Neural cell (in vitro differentiated cells): Measurements from ENCODE around the gene PTCD1. TPM values are rescaled to one million over a fixed set of nuclear protein-coding genes. Genes with fewer than 3 reads are reported as not detected.

ENCODE experiments used
- H2AFZ ChIP-seq: fragments of 200-600, 300-800 bp; sonication (generic), shearing (Covaris generic); 2 replicates; pipeline ENCODE4 v1.6.0; 2014; ENCODE audit warnings: low read depth, mild to moderate bottlenecking, antibody characterized with exemption, low read length, moderate library complexity
- H3F3A ChIP-seq: fragments of 200-600 bp; shearing (Covaris generic); 2 replicates; pipeline ENCODE4 v1.6.1; 2016; ENCODE audit warnings: mild to moderate bottlenecking, moderate library complexity, mixed read lengths, antibody characterized with exemption, low read length; ENCODE audit not compliant: insufficient read depth, poor library complexity, severe bottlenecking
- H3K27ac ChIP-seq: fragments of 200-600, 300-800 bp; sonication (generic), shearing (Covaris generic); 2 replicates; pipeline ENCODE4 v1.5.1; 2014; ENCODE audit warnings: mild to moderate bottlenecking, low read length, moderate library complexity
- H3K27me3 ChIP-seq: fragments of 300-800, 200-600 bp; sonication (generic), shearing (Covaris generic); 2 replicates; pipeline ENCODE4 v1.6.0; 2014; ENCODE audit warnings: mild to moderate bottlenecking, low read depth, low read length, moderate library complexity; ENCODE audit not compliant: insufficient read depth
- H3K36me3 ChIP-seq: fragments of 300-800, 200-600 bp; sonication (generic), shearing (Covaris generic); 2 replicates; pipeline ENCODE4 v1.5.1; 2014; ENCODE audit warnings: mild to moderate bottlenecking, antibody characterized with exemption, low read length, moderate library complexity; ENCODE audit not compliant: insufficient read depth
- H3K4me2 ChIP-seq: fragments of 300-800, 200-600 bp; sonication (generic), shearing (Covaris generic); 2 replicates; pipeline ENCODE4 v1.6.0; 2014; ENCODE audit warnings: mild to moderate bottlenecking, low read length
- H3K4me3 ChIP-seq: fragments of 300-800, 200-600 bp; sonication (generic), shearing (Covaris generic); 2 replicates; pipeline ENCODE4 v1.5.1; 2014; ENCODE audit warnings: mild to moderate bottlenecking, low read length, moderate library complexity
- H3K79me2 ChIP-seq: fragments of 200-600 bp; shearing (Covaris generic); replicated peaks from 2 replicates; pipeline ENCODE4 v1.6.0; 2014; ENCODE audit warnings: mild to moderate bottlenecking, low read length, moderate library complexity; ENCODE audit not compliant: insufficient read depth
- H3K9ac ChIP-seq: fragments of 300-800, 200-600 bp; sonication (generic), shearing (Covaris generic); 2 replicates; pipeline ENCODE4 v1.6.1; 2016; ENCODE audit warnings: mild to moderate bottlenecking, low read length, mixed read lengths
- H3K9me2 ChIP-seq: fragments of 200-600 bp; shearing (Covaris generic); 2 replicates; pipeline ENCODE4 v1.6.1; 2016; ENCODE audit warnings: mild to moderate bottlenecking, low read length, mixed read lengths; ENCODE audit not compliant: insufficient read depth
- H3K9me3 ChIP-seq: fragments of 200-600, 300-800 bp; sonication (generic), shearing (Covaris generic); 2 replicates; pipeline ENCODE4 v1.6.1; 2016; ENCODE audit warnings: mild to moderate bottlenecking, mixed run types, low read length, moderate library complexity, mixed read lengths
- H4K20me1 ChIP-seq: fragments of 200-600 bp; shearing (Covaris generic); 2 replicates; pipeline ENCODE4 v1.6.1; 2016; ENCODE audit warnings: mild to moderate bottlenecking, mixed run types; ENCODE audit not compliant: insufficient read depth
- EP300 ChIP-seq: fragments of 450-650 bp; conservative IDR thresholded peaks from 2 replicates; pipeline ENCODE4 v1.6.1; 2014; ENCODE audit warnings: antibody characterized with exemption, mild to moderate bottlenecking, moderate library complexity; ENCODE audit not compliant: poor library complexity, severe bottlenecking
- EZH2 ChIP-seq: fragments of 200-600, 300-800 bp; shearing (Covaris generic), sonication (generic); IDR thresholded peaks from 2 replicates; pipeline ENCODE4 v1.6.1; 2014; ENCODE audit warnings: antibody characterized with exemption, low read length, borderline replicate concordance, mild to moderate bottlenecking; ENCODE audit not compliant: insufficient read depth, poor library complexity, severe bottlenecking
- MXI1 ChIP-seq: fragments of 450-650 bp; conservative IDR thresholded peaks from 2 replicates; pipeline ENCODE4 v1.6.1; 2014; ENCODE audit warnings: antibody characterized with exemption, mild to moderate bottlenecking; ENCODE audit not compliant: poor library complexity, severe bottlenecking
- POLR2AphosphoS5 ChIP-seq: IDR thresholded peaks from 2 replicates; pipeline ENCODE4 v1.6.1; 2012
- RAD21 ChIP-seq: fragments of 450-650 bp; conservative IDR thresholded peaks from 2 replicates; pipeline ENCODE4 v1.6.1; 2014; ENCODE audit warnings: antibody characterized with exemption, mild to moderate bottlenecking, moderate library complexity
- SMC3 ChIP-seq: fragments of 450-650 bp; conservative IDR thresholded peaks from 2 replicates; pipeline ENCODE4 v1.6.1; 2014; ENCODE audit warnings: antibody characterized with exemption, mild to moderate bottlenecking, moderate library complexity; ENCODE audit not compliant: poor library complexity
- TAF1 ChIP-seq: IDR thresholded peaks from 2 replicates; pipeline ENCODE4 v1.6.1; 2012; ENCODE audit warnings: low read depth
- polyA plus RNA-seq: library from polyadenylated mRNA; depleted of rRNA; stranded (reverse); fragments of >200 nt; gene quantifications from 2 replicates; pipeline ENCODE4 v1.2.3, GENCODE V29; 2014
- TF ChIP-seq, protein P1 (sequence below): fragments of 450-650 bp; IDR thresholded peaks from 2 replicates; pipeline ENCODE4 v1.5.1; 2014; ENCODE audit warnings: antibody characterized with exemption, mild to moderate bottlenecking, moderate library complexity; ENCODE audit not compliant: poor library complexity, severe bottlenecking
- TF ChIP-seq, protein P2 (sequence below): IDR thresholded peaks from 2 replicates; pipeline ENCODE4 v1.6.1; 2012; ENCODE audit warnings: borderline replicate concordance

Gene PTCD1
- polyA plus RNA-seq, 1 donor from 2014 or later: 4.0 TPM

DNA sequence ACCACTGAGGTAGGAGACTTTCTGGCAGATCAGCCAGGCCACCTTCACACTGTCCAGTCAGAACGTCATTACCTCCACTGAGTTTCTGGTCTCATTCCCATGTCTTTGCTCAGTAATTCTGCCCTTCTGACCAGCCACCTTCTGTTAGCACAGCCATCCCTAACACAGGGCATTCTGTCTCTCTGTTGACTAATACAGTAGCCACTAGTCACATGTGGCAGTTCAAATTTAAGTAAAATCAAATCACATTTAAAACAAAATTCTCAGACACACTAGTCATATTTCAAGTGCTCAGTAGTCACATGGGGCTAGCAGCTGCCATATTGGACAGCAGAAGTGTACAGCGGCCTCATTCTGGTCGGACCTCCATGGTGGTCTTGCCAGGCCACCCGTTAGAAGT, 7.5 kb upstream of the PTCD1 start:
- no peaks in the 10 kb centered on the region for H3K9me3 ChIP-seq
- no peak overlapping the region for H3K4me2 ChIP-seq
- H3K36me3 ChIP-seq: no peaks in the 10 kb centered on the region
- no peak overlapping the region for H2AFZ ChIP-seq
- H3F3A ChIP-seq: no peaks in the 10 kb centered on the region
- H3K27me3 ChIP-seq: no peaks in the 10 kb centered on the region
- no peak overlapping the region for H3K9ac ChIP-seq
- no peaks in the 10 kb centered on the region for H4K20me1 ChIP-seq
- no peak overlapping the region for H3K4me3 ChIP-seq
- TF ChIP-seq EP300 (no peak), POLR2AphosphoS5 (no peak), SMC3 (no peak), RAD21 (no peak), EZH2 (no peak), TAF1 (no peak), MXI1 (no peak)
- TF ChIP-seq, protein P1, sequence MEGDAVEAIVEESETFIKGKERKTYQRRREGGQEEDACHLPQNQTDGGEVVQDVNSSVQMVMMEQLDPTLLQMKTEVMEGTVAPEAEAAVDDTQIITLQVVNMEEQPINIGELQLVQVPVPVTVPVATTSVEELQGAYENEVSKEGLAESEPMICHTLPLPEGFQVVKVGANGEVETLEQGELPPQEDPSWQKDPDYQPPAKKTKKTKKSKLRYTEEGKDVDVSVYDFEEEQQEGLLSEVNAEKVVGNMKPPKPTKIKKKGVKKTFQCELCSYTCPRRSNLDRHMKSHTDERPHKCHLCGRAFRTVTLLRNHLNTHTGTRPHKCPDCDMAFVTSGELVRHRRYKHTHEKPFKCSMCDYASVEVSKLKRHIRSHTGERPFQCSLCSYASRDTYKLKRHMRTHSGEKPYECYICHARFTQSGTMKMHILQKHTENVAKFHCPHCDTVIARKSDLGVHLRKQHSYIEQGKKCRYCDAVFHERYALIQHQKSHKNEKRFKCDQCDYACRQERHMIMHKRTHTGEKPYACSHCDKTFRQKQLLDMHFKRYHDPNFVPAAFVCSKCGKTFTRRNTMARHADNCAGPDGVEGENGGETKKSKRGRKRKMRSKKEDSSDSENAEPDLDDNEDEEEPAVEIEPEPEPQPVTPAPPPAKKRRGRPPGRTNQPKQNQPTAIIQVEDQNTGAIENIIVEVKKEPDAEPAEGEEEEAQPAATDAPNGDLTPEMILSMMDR: no peak
- TF ChIP-seq, protein P2, sequence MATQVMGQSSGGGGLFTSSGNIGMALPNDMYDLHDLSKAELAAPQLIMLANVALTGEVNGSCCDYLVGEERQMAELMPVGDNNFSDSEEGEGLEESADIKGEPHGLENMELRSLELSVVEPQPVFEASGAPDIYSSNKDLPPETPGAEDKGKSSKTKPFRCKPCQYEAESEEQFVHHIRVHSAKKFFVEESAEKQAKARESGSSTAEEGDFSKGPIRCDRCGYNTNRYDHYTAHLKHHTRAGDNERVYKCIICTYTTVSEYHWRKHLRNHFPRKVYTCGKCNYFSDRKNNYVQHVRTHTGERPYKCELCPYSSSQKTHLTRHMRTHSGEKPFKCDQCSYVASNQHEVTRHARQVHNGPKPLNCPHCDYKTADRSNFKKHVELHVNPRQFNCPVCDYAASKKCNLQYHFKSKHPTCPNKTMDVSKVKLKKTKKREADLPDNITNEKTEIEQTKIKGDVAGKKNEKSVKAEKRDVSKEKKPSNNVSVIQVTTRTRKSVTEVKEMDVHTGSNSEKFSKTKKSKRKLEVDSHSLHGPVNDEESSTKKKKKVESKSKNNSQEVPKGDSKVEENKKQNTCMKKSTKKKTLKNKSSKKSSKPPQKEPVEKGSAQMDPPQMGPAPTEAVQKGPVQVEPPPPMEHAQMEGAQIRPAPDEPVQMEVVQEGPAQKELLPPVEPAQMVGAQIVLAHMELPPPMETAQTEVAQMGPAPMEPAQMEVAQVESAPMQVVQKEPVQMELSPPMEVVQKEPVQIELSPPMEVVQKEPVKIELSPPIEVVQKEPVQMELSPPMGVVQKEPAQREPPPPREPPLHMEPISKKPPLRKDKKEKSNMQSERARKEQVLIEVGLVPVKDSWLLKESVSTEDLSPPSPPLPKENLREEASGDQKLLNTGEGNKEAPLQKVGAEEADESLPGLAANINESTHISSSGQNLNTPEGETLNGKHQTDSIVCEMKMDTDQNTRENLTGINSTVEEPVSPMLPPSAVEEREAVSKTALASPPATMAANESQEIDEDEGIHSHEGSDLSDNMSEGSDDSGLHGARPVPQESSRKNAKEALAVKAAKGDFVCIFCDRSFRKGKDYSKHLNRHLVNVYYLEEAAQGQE: no peak
- no peak overlapping the region for H3K27ac ChIP-seq
- peaks cover 3% of the 10 kb centered on the region for H3K79me2 ChIP-seq
- H3K9me2 ChIP-seq: no peaks in the 10 kb centered on the region

DNA sequence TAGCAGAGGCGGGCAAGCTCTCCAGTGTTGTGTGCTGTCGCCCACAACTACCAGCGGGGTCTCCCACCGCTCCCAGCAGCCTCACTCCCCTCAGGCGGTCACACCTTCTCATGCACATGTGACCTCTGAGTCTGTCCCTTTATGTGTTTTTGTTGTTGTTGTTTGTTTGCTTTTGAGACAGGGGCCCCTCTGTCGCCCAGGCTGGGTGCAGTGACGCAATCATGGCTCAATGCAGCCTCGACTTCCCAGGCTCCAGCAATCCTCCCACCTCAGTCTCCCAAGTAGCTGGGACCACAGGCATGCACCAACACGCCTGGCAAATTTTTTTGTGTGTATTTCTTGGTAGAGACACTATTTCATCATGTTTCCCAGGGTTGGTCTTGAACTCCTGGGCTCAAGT, 1.6 kb upstream of the PTCD1 start:
- H3K9me2 ChIP-seq: no peaks in the 10 kb centered on the region
- H3K79me2 ChIP-seq: peaks cover 33% of the 10 kb centered on the region
- no peaks in the 10 kb centered on the region for H3K9me3 ChIP-seq
- H3K27me3 ChIP-seq: no peaks in the 10 kb centered on the region
- H3K27ac ChIP-seq: no peak overlapping the region
- no peak overlapping the region for H3K9ac ChIP-seq
- no peaks in the 10 kb centered on the region for H4K20me1 ChIP-seq
- peak overlapping the region; percentile 59 for H3K4me2 ChIP-seq
- peak overlapping the region; percentile 86 for H3K4me3 ChIP-seq
- TF ChIP-seq MXI1 (no peak), TAF1 (no peak), RAD21 (no peak), POLR2AphosphoS5 (no peak)
- TF ChIP-seq, protein P1: no peak
- H3F3A ChIP-seq: no peaks in the 10 kb centered on the region
- H2AFZ ChIP-seq: no peak overlapping the region
- H3K36me3 ChIP-seq: no peaks in the 10 kb centered on the region
